ENCODE data around the gene CRYGA. TPM values are rescaled to one million over a fixed set of nuclear protein-coding genes. Genes with fewer than 3 reads are reported as not detected.

The CRYGA gene
- total RNA-seq, 1 experiment from 2014 or later, result not detected

GRCh38 chr2:208208335-208209085, 45.1 kb upstream of the CRYGA start:
- intact Hi-C loops (cut with micrococcal nuclease; ENCODE audit: unreplicated experiment), result no loop called here
- CTCF ChIA-PET, result no interaction called here
- H3K27ac ChIP-seq (ENCODE audit: low read length), result no peak overlapping the region
- no peaks in the 10 kb centered on the region for H3K36me3 ChIP-seq (ENCODE audit: control insufficient read depth, insufficient read depth, low read length)
- ATAC-seq, result no peak
- no peak overlapping the region for H3K4me3 ChIP-seq (ENCODE audit: low read depth in 2 of 2, low read length in 2 of 2)
- in situ Hi-C loops (cut with HindIII; ENCODE audit: low pct_unique_long_range_greater_than_20kb, low sequenced_read_pairs), result no loop called here
- DNase-seq (ENCODE audit: low read depth, low spot score), result no peak
- POLR2A ChIA-PET, result no interaction called here
- no peak for TF ChIP-seq TCF7L2 (IDR thresholded peaks at IDR 0.05; ENCODE audit: low read depth, low read length)
- no peak for TF ChIP-seq POLR2AphosphoS5 (IDR thresholded peaks at IDR 0.05; ENCODE audit: low read depth, low read length)
- no peak for TF ChIP-seq CTCF (IDR thresholded peaks at IDR 0.05)
- no peak for TF ChIP-seq SIN3A (IDR thresholded peaks at IDR 0.05; ENCODE audit: borderline replicate concordance, insufficient read depth, low read depth, low read length)
- no peak for TF ChIP-seq REST (IDR thresholded peaks at IDR 0.05; ENCODE audit: insufficient read depth in 1 of 2, low read depth in 2 of 2, low read length in 1 of 2)
- H3K4me1 ChIP-seq (ENCODE audit: control insufficient read depth, insufficient read depth, low read length), result no peaks in the 10 kb centered on the region
- H3K27me3 ChIP-seq (ENCODE audit: control insufficient read depth, insufficient read depth, low read length), result no peaks in the 10 kb centered on the region
- no TSS peak for BruUV-seq (replicated peaks)
- H3K9me3 ChIP-seq (ENCODE audit: control insufficient read depth, insufficient read depth, low read depth, low read length), result no peaks in the 10 kb centered on the region

- DNase-seq (ENCODE audit: low read depth, low spot score), result no peak
- Histone ChIP-seq H3K4me3 (ENCODE audit: low read depth in 2 of 2, low read length in 2 of 2) (no peak overlapping the region), H3K36me3 (ENCODE audit: control insufficient read depth, insufficient read depth, low read length) (no peaks in the 10 kb centered on the region), H3K4me1 (ENCODE audit: control insufficient read depth, insufficient read depth, low read length) (no peaks in the 10 kb centered on the region), H3K27ac (ENCODE audit: low read length) (no peak overlapping the region), H3K9me3 (ENCODE audit: control insufficient read depth, insufficient read depth, low read depth, low read length) (no peaks in the 10 kb centered on the region), H3K27me3 (ENCODE audit: control insufficient read depth, insufficient read depth, low read length) (no peaks in the 10 kb centered on the region)
- no TSS peak for BruUV-seq (replicated peaks)
- ChIA-PET CTCF (no interaction called here), POLR2A (no interaction called here)
- intact Hi-C loops (cut with micrococcal nuclease; ENCODE audit: unreplicated experiment) (no loop called here), in situ Hi-C loops (cut with HindIII; ENCODE audit: low pct_unique_long_range_greater_than_20kb, low sequenced_read_pairs) (no loop called here)
- TF ChIP-seq SIN3A (IDR thresholded peaks at IDR 0.05; ENCODE audit: borderline replicate concordance, insufficient read depth, low read depth, low read length), result no peak
- TF ChIP-seq REST (IDR thresholded peaks at IDR 0.05; ENCODE audit: insufficient read depth in 1 of 2, low read depth in 2 of 2, low read length in 1 of 2), result no peak
- TF ChIP-seq CTCF (IDR thresholded peaks at IDR 0.05), result no peak
- TF ChIP-seq TCF7L2 (IDR thresholded peaks at IDR 0.05; ENCODE audit: low read depth, low read length), result no peak
- TF ChIP-seq POLR2AphosphoS5 (IDR thresholded peaks at IDR 0.05; ENCODE audit: low read depth, low read length), result no peak
- no peak for ATAC-seq
Observed at GRCh38 chr2:208207769-208208168, 44.4 kb upstream of the CRYGA start.

Data from Panc1 (cell line).